CD4-positive, alpha-beta T cell treated with Interleukin-1 beta for 1 hour (primary cell): ENCODE results near the gene ZCCHC9.
"Not testable (repeated sequence)": the region's sequence is repeated elsewhere in the genome, so short reads cannot be mapped to it uniquely, and the experiment has no call there.

Experiments used
- DNase-seq, 2 donors: peaks; one replicate each; pipeline ENCODE4 v3.0.0-alpha.2; 2020 to 2022

Gene ZCCHC9

GRCh38 chr5:81308836-81309235 is 7.4 kb downstream of the ZCCHC9 start:
- no peak for DNase-seq

GRCh38 chr5:81310402-81311063 is 9.1 kb downstream of the ZCCHC9 start:
- DNase-seq: no peak

- no peak for DNase-seq
Observed at GRCh38 chr5:81313278-81313677, 11.9 kb downstream of the ZCCHC9 start.

- no peak for DNase-seq
Observed at GRCh38 chr5:81313686-81314085, 12.3 kb downstream of the ZCCHC9 start.

- no peak for DNase-seq
Observed at GRCh38 chr5:81314581-81314980, 13.2 kb downstream of the ZCCHC9 start.

GRCh38 chr5:81315336-81315735 is 13.9 kb downstream of the ZCCHC9 start:
- DNase-seq: no peak

- DNase-seq: no peak
Observed at GRCh38 chr5:81315830-81316229, 14.4 kb downstream of the ZCCHC9 start.

GRCh38 chr5:81316571-81316970 is 15.2 kb downstream of the ZCCHC9 start:
- no peak for DNase-seq

GRCh38 chr5:81317536-81317935 is 16.1 kb downstream of the ZCCHC9 start:
- no peak for DNase-seq

GRCh38 chr5:81326554-81326953 is 25.2 kb downstream of the ZCCHC9 start:
- no peak for DNase-seq

GRCh38 chr5:81334304-81335061 is 33.1 kb downstream of the ZCCHC9 start:
- DNase-seq: no peak

GRCh38 chr5:81335946-81336345 is 34.6 kb downstream of the ZCCHC9 start:
- DNase-seq: no peak

- DNase-seq: no peak
Observed at GRCh38 chr5:81336556-81336955, 35.2 kb downstream of the ZCCHC9 start.

GRCh38 chr5:81337803-81338202 is 36.4 kb downstream of the ZCCHC9 start:
- DNase-seq: no peak

- not testable (repeated sequence) for DNase-seq
Observed at GRCh38 chr5:81338213-81338612, 36.8 kb downstream of the ZCCHC9 start.

GRCh38 chr5:81344736-81345135 is 43.3 kb downstream of the ZCCHC9 start:
- DNase-seq: no peak

- DNase-seq: no peak
Observed at GRCh38 chr5:81345411-81346003, 44.1 kb downstream of the ZCCHC9 start.

- no peak for DNase-seq
Observed at GRCh38 chr5:81349161-81349560, 47.8 kb downstream of the ZCCHC9 start.

- DNase-seq: no peak
Observed at GRCh38 chr5:81350507-81350906, 49.1 kb downstream of the ZCCHC9 start.

- DNase-seq: no peak
Observed at GRCh38 chr5:81353189-81353588, 51.8 kb downstream of the ZCCHC9 start.

- no peak for DNase-seq
Observed at GRCh38 chr5:81354093-81354492, 52.7 kb downstream of the ZCCHC9 start.

GRCh38 chr5:81355291-81356251 is 54.2 kb downstream of the ZCCHC9 start:
- DNase-seq: no peak

GRCh38 chr5:81359108-81359507 is 57.7 kb downstream of the ZCCHC9 start:
- no peak for DNase-seq
